Measurements from ENCODE around the gene AFMID. TPM values are rescaled to one million over a fixed set of nuclear protein-coding genes. Genes with fewer than 3 reads are reported as not detected.

The AFMID gene
- total RNA-seq, 6 experiments from 2014 or later = 23.0 to 32.9 (median 26.2) TPM

DNA sequence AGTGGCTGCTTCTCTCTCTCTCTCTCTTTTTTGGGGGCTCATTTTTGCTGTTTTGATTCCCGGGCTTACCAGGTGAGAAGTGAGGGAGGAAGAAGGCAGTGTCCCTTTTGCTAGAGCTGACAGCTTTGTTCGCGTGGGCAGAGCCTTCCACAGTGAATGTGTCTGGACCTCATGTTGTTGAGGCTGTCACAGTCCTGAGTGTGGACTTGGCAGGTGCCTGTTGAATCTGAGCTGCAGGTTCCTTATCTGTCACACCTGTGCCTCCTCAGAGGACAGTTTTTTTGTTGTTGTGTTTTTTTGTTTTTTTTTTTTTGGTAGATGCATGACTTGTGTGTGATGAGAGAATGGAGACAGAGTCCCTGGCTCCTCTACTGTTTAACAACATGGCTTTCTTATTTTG lies 36.6 kb downstream of the AFMID start:
- Mint-ChIP-seq H3K9me3 (no peaks in the 10 kb centered on the region), H3K27me3 (ENCODE audit: insufficient read depth) (no peaks in the 10 kb centered on the region; the same call in 1 of the 2 replicates), H3K4me3 (no peak overlapping the region), H3K4me1 (ENCODE audit: low read depth) (no peaks in the 10 kb centered on the region), H3K27ac (no peak overlapping the region), H3K36me3 (ENCODE audit: low read depth) (peaks cover 10% of the 10 kb centered on the region; the same call in 1 of the 2 replicates)
- no peak for DNase-seq
- TF ChIP-seq, protein P1, sequence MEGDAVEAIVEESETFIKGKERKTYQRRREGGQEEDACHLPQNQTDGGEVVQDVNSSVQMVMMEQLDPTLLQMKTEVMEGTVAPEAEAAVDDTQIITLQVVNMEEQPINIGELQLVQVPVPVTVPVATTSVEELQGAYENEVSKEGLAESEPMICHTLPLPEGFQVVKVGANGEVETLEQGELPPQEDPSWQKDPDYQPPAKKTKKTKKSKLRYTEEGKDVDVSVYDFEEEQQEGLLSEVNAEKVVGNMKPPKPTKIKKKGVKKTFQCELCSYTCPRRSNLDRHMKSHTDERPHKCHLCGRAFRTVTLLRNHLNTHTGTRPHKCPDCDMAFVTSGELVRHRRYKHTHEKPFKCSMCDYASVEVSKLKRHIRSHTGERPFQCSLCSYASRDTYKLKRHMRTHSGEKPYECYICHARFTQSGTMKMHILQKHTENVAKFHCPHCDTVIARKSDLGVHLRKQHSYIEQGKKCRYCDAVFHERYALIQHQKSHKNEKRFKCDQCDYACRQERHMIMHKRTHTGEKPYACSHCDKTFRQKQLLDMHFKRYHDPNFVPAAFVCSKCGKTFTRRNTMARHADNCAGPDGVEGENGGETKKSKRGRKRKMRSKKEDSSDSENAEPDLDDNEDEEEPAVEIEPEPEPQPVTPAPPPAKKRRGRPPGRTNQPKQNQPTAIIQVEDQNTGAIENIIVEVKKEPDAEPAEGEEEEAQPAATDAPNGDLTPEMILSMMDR (IDR thresholded peaks at IDR 0.05) = no peak

DNA sequence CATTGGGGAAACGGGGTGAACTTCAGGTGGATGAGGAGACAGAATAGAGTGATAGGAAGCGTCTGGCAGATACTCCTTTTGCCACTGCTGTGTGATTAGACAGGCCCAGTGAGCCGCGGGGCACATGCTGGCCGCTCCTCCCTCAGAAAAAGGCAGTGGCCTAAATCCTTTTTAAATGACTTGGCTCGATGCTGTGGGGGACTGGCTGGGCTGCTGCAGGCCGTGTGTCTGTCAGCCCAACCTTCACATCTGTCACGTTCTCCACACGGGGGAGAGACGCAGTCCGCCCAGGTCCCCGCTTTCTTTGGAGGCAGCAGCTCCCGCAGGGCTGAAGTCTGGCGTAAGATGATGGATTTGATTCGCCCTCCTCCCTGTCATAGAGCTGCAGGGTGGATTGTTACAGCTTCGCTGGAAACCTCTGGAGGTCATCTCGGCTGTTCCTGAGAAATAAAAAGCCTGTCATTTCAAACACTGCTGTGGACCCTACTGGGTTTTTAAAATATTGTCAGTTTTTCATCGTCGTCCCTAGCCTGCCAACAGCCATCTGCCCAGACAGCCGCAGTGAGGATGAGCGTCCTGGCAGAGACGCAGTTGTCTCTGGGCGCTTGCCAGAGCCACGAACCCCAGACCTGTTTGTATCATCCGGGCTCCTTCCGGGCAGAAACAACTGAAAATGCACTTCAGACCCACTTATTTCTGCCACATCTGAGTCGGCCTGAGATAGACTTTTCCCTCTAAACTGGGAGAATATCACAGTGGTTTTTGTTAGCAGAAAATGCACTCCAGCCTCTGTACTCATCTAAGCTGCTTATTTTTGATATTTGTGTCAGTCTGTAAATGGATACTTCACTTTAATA lies 37.3 kb downstream of the AFMID start:
- H3K27me3 Mint-ChIP-seq (ENCODE audit: insufficient read depth) = no peaks in the 10 kb centered on the region; the same call in 1 of the 2 replicates

DNA sequence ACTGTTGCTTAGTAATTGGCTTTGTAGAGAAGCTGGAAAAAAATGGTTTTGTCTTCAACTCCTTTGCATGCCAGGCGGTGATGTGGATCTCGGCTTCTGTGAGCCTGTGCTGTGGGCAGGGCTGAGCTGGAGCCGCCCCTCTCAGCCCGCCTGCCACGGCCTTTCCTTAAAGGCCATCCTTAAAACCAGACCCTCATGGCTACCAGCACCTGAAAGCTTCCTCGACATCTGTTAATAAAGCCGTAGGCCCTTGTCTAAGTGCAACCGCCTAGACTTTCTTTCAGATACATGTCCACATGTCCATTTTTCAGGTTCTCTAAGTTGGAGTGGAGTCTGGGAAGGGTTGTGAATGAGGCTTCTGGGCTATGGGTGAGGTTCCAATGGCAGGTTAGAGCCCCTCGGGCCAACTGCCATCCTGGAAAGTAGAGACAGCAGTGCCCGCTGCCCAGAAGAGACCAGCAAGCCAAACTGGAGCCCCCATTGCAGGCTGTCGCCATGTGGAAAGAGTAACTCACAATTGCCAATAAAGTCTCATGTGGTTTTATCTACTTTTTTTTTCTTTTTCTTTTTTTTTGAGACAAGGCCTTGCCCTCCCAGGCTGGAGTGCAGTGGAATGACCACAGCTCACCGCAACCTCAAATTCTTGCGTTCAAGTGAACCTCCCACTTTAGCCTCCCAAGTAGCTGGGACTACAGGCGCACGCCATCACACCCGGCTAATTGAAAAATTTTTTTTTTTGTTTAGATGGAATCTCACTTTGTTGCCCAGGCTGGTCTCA lies 38.1 kb downstream of the AFMID start:
- no peak for DNase-seq
- no peaks in the 10 kb centered on the region for H3K4me1 Mint-ChIP-seq (ENCODE audit: low read depth)
- H3K4me3 Mint-ChIP-seq = no peak overlapping the region
- peaks cover 5% of the 10 kb centered on the region; the same call in 1 of the 2 replicates for H3K36me3 Mint-ChIP-seq (ENCODE audit: low read depth)
- no peaks in the 10 kb centered on the region for H3K9me3 Mint-ChIP-seq
- H3K27me3 Mint-ChIP-seq (ENCODE audit: insufficient read depth) = no peaks in the 10 kb centered on the region
- H3K27ac Mint-ChIP-seq = no peak overlapping the region
- TF ChIP-seq, protein P1 (IDR thresholded peaks at IDR 0.05) = no peak

More for the DNA sequence above, 37.3 kb downstream of the AFMID start:
- H3K36me3 Mint-ChIP-seq (ENCODE audit: low read depth) = peaks cover 9% of the 10 kb centered on the region; the same call in 1 of the 2 replicates
- no peaks in the 10 kb centered on the region for H3K4me1 Mint-ChIP-seq (ENCODE audit: low read depth)
- H3K9me3 Mint-ChIP-seq = no peaks in the 10 kb centered on the region
- H3K4me3 Mint-ChIP-seq = no peak overlapping the region
- H3K27ac Mint-ChIP-seq = no peak overlapping the region
- TF ChIP-seq, protein P1 (IDR thresholded peaks at IDR 0.05) = no peak
- no peak for DNase-seq

DNA sequence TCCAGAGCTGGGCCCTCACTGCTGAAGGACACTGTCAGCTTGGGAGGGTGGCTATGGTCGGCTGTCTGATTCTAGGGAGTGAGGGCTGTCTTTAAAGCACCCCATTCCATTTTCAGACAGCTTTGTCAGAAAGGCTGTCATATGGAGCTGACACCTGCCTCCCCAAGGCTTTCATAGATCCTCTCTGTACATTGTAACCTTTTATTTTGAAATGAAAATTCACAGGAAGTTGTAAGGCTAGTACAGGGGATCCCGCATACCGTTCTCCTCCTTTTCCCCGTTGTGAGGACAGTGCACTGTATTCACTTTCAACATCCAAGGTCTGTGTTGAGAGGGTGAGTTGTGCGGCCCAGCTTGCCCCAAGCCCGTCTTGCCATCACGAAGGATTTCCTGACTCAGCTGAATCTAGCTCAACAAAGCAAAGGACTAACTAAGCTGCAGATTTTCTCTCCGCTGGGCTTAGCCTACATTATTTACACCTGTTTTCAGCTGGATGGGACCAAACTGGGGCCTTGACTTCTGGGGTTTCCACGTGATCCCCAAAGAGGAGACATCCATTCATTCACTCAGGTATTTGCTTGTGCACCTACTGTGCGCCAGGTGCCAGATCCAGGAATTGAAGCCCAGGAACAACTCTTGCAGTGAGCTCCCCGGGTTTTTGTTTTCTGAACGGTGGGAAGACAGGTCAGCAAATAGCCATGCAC lies 39.0 kb downstream of the AFMID start:
- Mint-ChIP-seq H3K9me3 (no peaks in the 10 kb centered on the region), H3K4me1 (ENCODE audit: low read depth) (no peaks in the 10 kb centered on the region), H3K27me3 (ENCODE audit: insufficient read depth) (peaks cover 8% of the 10 kb centered on the region), H3K4me3 (no peak overlapping the region), H3K27ac (no peak overlapping the region), H3K36me3 (ENCODE audit: low read depth) (0 out of 2 replicates have a peak, but pooled peaks cover 5% of the 10 kb centered on the region)
- DNase-seq = no peak
- TF ChIP-seq, protein P1 (IDR thresholded peaks at IDR 0.05) = no peak

DNA sequence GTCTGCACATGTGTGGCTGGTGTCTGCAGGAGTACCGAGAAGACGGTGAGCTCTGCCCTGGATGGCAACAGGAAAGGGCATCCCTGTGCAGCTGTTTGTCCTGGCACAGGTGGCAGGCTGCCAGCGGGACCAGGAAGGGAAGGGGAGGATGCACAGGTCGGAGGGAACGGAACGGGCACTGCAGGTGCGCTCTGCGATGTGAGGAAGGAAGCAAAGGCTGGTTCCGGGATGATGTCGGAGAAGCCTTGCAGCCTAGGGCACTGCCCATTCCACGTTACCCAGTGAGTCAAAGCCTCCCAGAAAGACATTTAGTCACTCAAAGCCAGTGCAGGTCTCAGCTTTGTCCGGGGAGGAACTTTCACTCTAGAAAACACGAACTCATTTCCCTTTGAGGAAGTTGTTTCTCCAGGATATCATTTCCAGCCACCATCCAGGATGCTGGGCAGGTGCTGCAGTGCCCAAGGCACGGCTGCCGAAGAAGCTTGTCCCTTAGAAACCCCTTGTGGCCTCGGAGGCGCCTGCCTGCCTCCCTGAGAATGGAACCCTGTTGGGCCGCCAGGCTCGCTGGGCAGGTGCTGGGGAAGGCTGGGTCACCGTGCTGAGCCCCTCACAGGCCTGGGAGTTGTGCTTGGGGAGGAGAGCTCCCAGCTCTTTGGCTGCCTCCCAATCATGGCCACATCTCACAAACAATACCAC lies 39.7 kb downstream of the AFMID start:
- Mint-ChIP-seq H3K9me3 (no peaks in the 10 kb centered on the region), H3K36me3 (ENCODE audit: low read depth) (0 out of 2 replicates have a peak, but pooled peaks cover 5% of the 10 kb centered on the region), H3K4me1 (ENCODE audit: low read depth) (no peaks in the 10 kb centered on the region), H3K27me3 (ENCODE audit: insufficient read depth) (peaks cover 13% of the 10 kb centered on the region), H3K27ac (no peak overlapping the region), H3K4me3 (no peak overlapping the region)
- DNase-seq = no peak
- TF ChIP-seq, protein P1 (IDR thresholded peaks at IDR 0.05) = no peak
